NCI-H2107 treated with DMSO at 0.1 percent for 48 hours (cell line): Measurements from ENCODE around the gene PSMD2.
A peak's percentile ranks its signal among the peaks of the same experiment; 100 is the strongest.
"Not testable (repeated sequence)": the region's sequence is repeated elsewhere in the genome, so short reads cannot be mapped to it uniquely, and the experiment has no call there.

Source experiments
- DNase-seq: peaks from one replicate; lab custom pipeline; 2025; ENCODE audit not compliant: unreplicated experiment; lab: John Stamatoyannopoulos, UW

The PSMD2 gene

DNA sequence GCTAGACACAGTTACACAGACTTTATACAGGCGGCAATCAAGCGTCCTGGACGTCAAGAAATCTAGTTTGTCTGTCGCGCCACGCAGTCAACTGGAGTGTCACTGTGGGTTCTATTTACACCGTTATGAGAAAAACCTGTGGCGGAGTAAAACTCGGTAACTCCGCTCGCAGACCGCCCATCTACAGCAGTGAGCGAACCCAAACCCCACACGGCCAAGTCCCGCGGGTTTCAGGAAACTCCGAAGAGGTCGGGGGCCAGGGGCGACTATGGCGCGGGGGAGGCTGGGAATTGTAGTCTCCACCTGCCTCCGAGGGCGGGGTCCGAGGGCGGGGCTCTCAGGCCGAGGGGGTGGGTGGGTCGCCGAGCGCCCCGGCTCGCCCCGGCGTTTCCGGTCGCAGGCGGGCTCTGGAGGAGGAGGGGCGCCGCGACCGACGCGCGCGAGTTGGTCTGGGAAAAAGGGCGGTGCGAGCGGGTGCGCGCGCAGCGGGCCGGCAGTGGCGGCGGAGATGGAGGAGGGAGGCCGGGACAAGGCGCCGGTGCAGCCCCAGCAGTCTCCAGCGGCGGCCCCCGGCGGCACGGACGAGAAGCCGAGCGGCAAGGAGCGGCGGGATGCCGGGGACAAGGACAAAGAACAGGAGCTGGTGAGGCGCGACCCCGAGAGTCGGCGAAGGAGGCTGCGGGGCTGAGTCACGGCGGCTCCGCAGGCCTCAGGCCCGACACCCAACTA lies at the start of gene PSMD2:
PSMD2 (plus strand) TSS at position 483 of the 729 bp plus-strand sequence; CDS start at position 509, 26 bp downstream.
- peak; percentile 98 for DNase-seq

- peak; percentile 100 for DNase-seq
These were observed 49.5 kb upstream of the PSMD2 start, which contains the start of gene EEF1AKMT4 for GRCh38 chr3:184249412-184250166. TSS of gene EEF1AKMT4 (plus strand) at chr3:184249672. CDS start at chr3:184249695, 23 bp downstream.

DNA sequence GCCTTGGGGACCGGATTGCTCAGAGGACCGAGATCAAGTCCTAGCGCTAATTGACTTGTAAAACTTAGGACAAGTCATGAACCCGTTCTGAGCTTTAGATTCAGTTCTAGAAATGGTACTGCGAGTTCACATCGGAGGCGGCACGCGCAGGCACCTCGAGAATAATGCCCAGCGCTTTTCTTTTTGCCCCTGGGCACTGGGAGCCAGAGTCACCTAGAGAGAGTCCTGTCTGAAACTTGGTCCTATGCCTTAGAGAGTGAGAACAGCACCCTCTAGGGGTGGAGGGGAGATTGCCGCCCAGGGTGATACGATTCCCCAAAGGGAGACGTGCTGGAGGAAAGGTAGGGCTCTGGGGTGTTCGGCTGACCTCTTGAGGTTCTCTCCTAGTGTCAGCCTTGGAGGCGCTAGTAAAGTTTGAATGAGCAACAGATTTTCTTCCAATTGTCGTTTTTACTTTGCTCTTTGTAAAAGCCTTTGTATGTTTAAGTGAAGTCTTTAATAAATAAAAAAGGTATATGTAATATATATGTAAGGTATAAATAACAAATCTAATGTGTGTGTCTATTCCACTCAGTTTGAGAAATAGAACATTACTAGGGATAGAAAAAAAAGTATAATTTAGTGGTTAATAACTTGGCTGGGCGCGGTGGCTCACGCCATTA lies 48.7 kb upstream of the PSMD2 start:
- peak; percentile 100 for DNase-seq

- DNase-seq: no peak
These were observed 43.6 kb upstream of the PSMD2 start for GRCh38 chr3:184255291-184256039.

- no peak for DNase-seq
These were observed 41.7 kb upstream of the PSMD2 start for GRCh38 chr3:184257083-184257915.

- DNase-seq: no peak
These were observed 40.1 kb upstream of the PSMD2 start for GRCh38 chr3:184258926-184259325.

GRCh38 chr3:184259396-184259877 lies 39.6 kb upstream of the PSMD2 start:
- no peak for DNase-seq

- no peak for DNase-seq
These were observed 38.9 kb upstream of the PSMD2 start for GRCh38 chr3:184259878-184260723.

DNA sequence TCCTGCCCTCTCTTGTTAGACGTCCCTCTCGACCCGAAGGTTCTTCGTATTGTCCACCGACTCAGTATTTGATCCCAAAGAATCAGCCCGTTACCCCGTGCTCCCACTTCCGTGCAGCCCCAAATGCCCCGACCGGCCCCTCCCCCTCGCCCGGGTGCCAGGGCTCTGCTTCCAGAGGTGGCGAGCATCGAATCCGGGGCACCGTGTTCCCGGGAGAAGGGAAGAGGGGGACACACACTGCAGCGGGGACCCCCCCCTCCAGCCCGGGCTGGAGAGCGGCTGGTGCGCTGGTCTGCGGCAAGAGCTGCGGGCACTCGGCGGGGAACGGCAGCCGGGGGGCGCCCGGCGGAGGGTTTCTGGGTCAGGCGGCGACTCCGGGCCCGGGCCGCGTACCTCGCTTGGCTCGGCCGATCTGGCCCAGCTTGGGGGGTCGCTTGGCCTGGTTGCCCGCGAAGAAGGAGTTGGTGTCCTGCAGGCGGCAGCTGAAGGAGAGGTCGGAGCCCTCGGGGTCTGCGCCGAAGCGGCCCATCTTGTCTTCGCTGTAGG lies 38.2 kb upstream of the PSMD2 start:
- DNase-seq: peak; percentile 38

- peak; percentile 96 for DNase-seq
These were observed 37.7 kb upstream of the PSMD2 start, which contains the start of gene CAMK2N2 for GRCh38 chr3:184261270-184261853. TSS of gene CAMK2N2 (minus strand) at chr3:184261553. CDS start at chr3:184261285, 268 bp downstream.

GRCh38 chr3:184261854-184262763 lies 36.9 kb upstream of the PSMD2 start:
- peak; percentile 81 for DNase-seq

GRCh38 chr3:184262764-184263179 lies 36.3 kb upstream of the PSMD2 start:
- no peak for DNase-seq

GRCh38 chr3:184267249-184267648 lies 31.8 kb upstream of the PSMD2 start:
- not testable (repeated sequence) for DNase-seq

- DNase-seq: no peak
These were observed 26.8 kb upstream of the PSMD2 start for GRCh38 chr3:184272269-184272668.

DNA sequence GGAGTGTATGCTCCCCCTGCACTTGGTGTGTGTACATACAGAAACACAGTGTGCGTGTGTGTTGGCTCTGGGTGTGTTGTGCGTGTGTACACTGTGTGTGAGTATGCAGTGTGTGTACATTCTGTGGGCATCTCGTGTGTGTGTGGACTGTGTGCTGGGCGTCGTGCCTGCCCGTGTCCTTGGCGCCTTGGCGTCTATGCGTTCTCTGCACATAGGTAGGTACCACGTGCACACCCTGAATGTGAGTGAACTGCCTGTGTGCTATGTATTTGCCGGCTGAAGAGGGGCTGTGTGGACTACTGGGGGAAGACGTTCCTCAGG lies 23.7 kb upstream of the PSMD2 start:
- no peak for DNase-seq

GRCh38 chr3:184275961-184276910 lies 22.8 kb upstream of the PSMD2 start, which contains the start of gene ECE2:
TSS of gene ECE2 (plus strand) at chr3:184276022. CDS start at chr3:184276154, 132 bp downstream.
- DNase-seq: no peak
